Ascending aorta (tissue), 2 donors: ENCODE measurements around the gene ADTRP. TPM values are rescaled to one million over a fixed set of nuclear protein-coding genes. Genes with fewer than 3 reads are reported as not detected.

Experiments
- DNase-seq, 2 donors: peaks; one replicate each; pipeline ENCODE4 v3.0.0-alpha.2; 2019; ENCODE audit warnings: low spot score in 2 of 2
- H3K27ac ChIP-seq, 2 donors: fragments of 200-600 bp; sonication (generic); one replicate each; pipeline ENCODE4 v1.5.1; 2016 to 2017; ENCODE audit warnings: mild to moderate bottlenecking in 1 of 2
- H3K27me3 ChIP-seq: fragments of 200-600 bp; sonication (generic); one replicate; pipeline ENCODE4 v1.5.1; 2017
- H3K36me3 ChIP-seq, 2 donors: fragments of 200-600 bp; sonication (generic); one replicate each; pipeline ENCODE4 v1.5.1; 2016
- H3K4me1 ChIP-seq, 2 donors: fragments of 200-600 bp; sonication (generic); one replicate each; pipeline ENCODE4 v1.5.1; 2016 to 2017; ENCODE audit warnings: mild to moderate bottlenecking in 1 of 2
- H3K4me3 ChIP-seq, 2 donors: fragments of 200-600 bp; sonication (generic); one replicate each; pipeline ENCODE4 v1.5.1; 2016 to 2017; ENCODE audit warnings: mild to moderate bottlenecking in 1 of 2
- H3K9me3 ChIP-seq, 2 donors: fragments of 200-600 bp; sonication (generic); one replicate each; pipeline ENCODE4 v1.5.1; 2016
- CTCF ChIP-seq, 3 experiments: fragments of 200-600 bp in 2 of 3; fragments of 450-650 bp in 1 of 3; sonication (generic) in 2 of 3; IDR thresholded peaks; one replicate each; pipeline ENCODE4 v1.5.1; 2016 to 2019; ENCODE audit warnings: antibody characterized with exemption in 3 of 3, mild to moderate bottlenecking in 1 of 3, moderate library complexity in 1 of 3
- intact Hi-C: fragments of 100-400 bp; cut with DNase I; formaldehyde crosslinking; loops from one replicate; pipeline ENCODE4 v1.15.1; 2023
- total RNA-seq: library from RNA; depleted of rRNA; stranded (reverse); fragments of >200 nt; gene quantifications from one replicate; pipeline ENCODE4 v1.1.0, GENCODE V29; 2016

ADTRP gene
- total RNA-seq, 1 donor from 2014 or later, result not detected

- no peak overlapping the region for H3K4me3 ChIP-seq
- no peak for DNase-seq
- no peak overlapping the region for H3K27ac ChIP-seq
- no peaks in the 10 kb centered on the region for H3K9me3 ChIP-seq
- intact Hi-C loops, result no loop called here
- H3K4me1 ChIP-seq, result no peaks in the 10 kb centered on the region
- no peaks in the 10 kb centered on the region for H3K27me3 ChIP-seq
- no peaks in the 10 kb centered on the region for H3K36me3 ChIP-seq
- no peak for TF ChIP-seq CTCF (IDR thresholded peaks at IDR 0.05)
Measured at GRCh38 chr6:11705069-11705468, 73.5 kb downstream of the ADTRP start.

- TF ChIP-seq CTCF (IDR thresholded peaks at IDR 0.05), result no peak
- no peaks in the 10 kb centered on the region for H3K27me3 ChIP-seq
Measured at GRCh38 chr6:11703725-11704124, 74.9 kb downstream of the ADTRP start.

GRCh38 chr6:11702500-11703130 is 76.0 kb downstream of the ADTRP start:
- no peaks in the 10 kb centered on the region for H3K9me3 ChIP-seq
- no peaks in the 10 kb centered on the region for H3K27me3 ChIP-seq
- TF ChIP-seq CTCF (IDR thresholded peaks at IDR 0.05), result no peak
- H3K27ac ChIP-seq, result no peak overlapping the region
- no peaks in the 10 kb centered on the region for H3K36me3 ChIP-seq
- H3K4me1 ChIP-seq, result no peaks in the 10 kb centered on the region
- intact Hi-C loops, result no loop called here
- DNase-seq, result no peak
- no peak overlapping the region for H3K4me3 ChIP-seq

More at GRCh38 chr6:11703725-11704124, 74.9 kb downstream of the ADTRP start:
- Histone ChIP-seq H3K4me3 (no peak overlapping the region), H3K4me1 (no peaks in the 10 kb centered on the region), H3K27ac (no peak overlapping the region), H3K36me3 (no peaks in the 10 kb centered on the region), H3K9me3 (no peaks in the 10 kb centered on the region)
- intact Hi-C loops, result no loop called here
- DNase-seq, result no peak

GRCh38 chr6:11702089-11702488 is 76.5 kb downstream of the ADTRP start:
- Histone ChIP-seq H3K4me1 (no peaks in the 10 kb centered on the region), H3K4me3 (no peak overlapping the region), H3K9me3 (no peaks in the 10 kb centered on the region), H3K36me3 (no peaks in the 10 kb centered on the region), H3K27me3 (no peaks in the 10 kb centered on the region), H3K27ac (no peak overlapping the region)
- no peak for DNase-seq
- intact Hi-C loops, result no loop called here
- no peak for TF ChIP-seq CTCF (IDR thresholded peaks at IDR 0.05)

- Histone ChIP-seq H3K4me3 (no peak overlapping the region), H3K9me3 (no peaks in the 10 kb centered on the region), H3K27ac (no peak overlapping the region), H3K36me3 (no peaks in the 10 kb centered on the region), H3K27me3 (no peaks in the 10 kb centered on the region), H3K4me1 (no peaks in the 10 kb centered on the region)
- TF ChIP-seq CTCF (IDR thresholded peaks at IDR 0.05), result no peak
- intact Hi-C loops, result no loop called here
- no peak for DNase-seq
Measured at GRCh38 chr6:11701573-11701972, 77.0 kb downstream of the ADTRP start.
